Measurements from ENCODE around the gene TRPC6.

GRCh38 chr11:101446726-101447125 lies 137.1 kb downstream of the TRPC6 start:
- TF ChIP-seq, protein P1, sequence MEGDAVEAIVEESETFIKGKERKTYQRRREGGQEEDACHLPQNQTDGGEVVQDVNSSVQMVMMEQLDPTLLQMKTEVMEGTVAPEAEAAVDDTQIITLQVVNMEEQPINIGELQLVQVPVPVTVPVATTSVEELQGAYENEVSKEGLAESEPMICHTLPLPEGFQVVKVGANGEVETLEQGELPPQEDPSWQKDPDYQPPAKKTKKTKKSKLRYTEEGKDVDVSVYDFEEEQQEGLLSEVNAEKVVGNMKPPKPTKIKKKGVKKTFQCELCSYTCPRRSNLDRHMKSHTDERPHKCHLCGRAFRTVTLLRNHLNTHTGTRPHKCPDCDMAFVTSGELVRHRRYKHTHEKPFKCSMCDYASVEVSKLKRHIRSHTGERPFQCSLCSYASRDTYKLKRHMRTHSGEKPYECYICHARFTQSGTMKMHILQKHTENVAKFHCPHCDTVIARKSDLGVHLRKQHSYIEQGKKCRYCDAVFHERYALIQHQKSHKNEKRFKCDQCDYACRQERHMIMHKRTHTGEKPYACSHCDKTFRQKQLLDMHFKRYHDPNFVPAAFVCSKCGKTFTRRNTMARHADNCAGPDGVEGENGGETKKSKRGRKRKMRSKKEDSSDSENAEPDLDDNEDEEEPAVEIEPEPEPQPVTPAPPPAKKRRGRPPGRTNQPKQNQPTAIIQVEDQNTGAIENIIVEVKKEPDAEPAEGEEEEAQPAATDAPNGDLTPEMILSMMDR (IDR thresholded peaks at IDR 0.05), result no peak
- TF ChIP-seq POLR2A (IDR thresholded peaks at IDR 0.05), result no peak
- TF ChIP-seq EP300 (IDR thresholded peaks at IDR 0.05), result no peak
- no peak for TF ChIP-seq POLR2AphosphoS5 (IDR thresholded peaks at IDR 0.05)

Data from suprapubic skin (tissue), 4 donors.